ENCODE data around the gene CX3CR1.
A peak's percentile ranks its signal among the peaks of the same experiment; 100 is the strongest.
"Not testable (repeated sequence)": the region's sequence is repeated elsewhere in the genome, so short reads cannot be mapped to it uniquely, and the experiment has no call there.

CX3CR1 gene

DNA sequence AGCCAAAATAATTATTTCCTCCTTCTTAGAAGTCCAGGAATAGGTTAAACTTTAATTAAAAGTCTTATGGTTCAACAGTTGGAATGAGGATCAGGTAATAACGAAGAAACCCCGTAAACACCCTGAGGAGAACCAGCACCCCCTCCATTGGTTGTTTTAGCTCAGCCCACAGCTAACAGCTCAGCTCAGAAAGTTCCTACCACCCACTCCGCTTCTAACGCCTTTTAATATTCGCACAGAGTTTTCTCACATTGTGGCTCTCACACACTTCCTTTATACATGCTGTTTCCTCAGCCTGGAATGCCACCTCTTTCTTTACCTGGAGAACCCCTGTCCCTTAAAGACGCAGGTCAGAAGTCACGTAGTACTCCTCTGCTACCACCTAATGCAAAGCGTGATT is 17.0 kb downstream of the CX3CR1 start:
- DNase-seq, result no peak

DNA sequence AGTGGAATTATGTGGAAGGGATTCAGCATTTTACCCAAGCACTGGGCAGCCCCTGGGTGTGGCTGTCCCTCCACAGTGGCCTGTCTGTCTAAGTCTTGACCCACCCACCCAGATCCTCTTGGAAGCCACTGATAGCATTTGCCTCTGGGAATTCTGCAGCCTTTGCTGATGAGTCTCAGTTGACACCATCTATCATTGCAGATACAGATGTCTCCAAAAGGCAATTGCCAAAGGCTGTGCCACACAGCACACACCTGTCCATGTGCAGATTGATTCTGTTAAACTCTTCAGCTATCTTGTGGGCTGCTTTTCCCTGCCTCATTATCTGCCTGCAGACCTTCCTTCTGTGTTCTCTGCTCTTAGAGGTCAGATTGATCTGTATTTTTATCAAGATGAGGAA is 18.1 kb downstream of the CX3CR1 start:
- DNase-seq, result no peak

DNA sequence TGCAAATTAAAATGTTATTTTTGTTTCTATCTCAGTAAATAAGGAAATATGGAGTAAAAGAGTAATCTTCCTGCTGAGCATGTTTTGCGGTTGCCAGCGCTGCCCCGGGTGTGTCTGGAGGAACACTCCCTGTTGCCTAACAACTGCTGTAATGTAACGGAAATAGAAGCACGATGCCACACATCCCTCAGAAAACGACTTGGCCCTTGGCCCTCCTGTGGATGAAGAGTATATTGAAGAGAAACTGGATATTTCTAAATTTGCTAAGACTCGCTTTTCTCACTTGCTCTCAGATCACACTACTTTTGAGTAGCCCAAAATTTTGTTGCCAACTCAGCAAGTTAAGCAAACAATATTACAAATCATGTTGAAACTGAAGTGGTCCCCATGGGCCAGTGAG is 18.9 kb downstream of the CX3CR1 start:
- no peak for DNase-seq

DNA sequence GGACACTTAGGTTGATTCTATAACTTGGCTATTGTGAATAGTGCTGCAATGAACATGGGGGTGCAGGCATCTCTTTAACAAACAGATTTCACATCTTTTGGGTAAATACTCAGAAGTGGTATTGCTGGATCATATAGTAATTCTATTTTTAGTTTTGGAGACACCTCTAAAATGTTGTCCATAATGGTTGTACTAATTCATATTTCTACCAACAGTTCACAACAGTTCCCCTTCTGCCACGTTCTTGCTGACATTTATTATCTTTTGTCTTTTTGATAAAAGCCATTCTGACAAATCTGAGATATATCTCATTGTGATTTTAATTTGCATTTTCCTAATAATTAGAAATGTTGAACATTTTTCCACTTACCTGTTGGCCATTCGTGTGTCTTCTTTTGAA is 19.5 kb downstream of the CX3CR1 start:
- DNase-seq, result no peak

DNA sequence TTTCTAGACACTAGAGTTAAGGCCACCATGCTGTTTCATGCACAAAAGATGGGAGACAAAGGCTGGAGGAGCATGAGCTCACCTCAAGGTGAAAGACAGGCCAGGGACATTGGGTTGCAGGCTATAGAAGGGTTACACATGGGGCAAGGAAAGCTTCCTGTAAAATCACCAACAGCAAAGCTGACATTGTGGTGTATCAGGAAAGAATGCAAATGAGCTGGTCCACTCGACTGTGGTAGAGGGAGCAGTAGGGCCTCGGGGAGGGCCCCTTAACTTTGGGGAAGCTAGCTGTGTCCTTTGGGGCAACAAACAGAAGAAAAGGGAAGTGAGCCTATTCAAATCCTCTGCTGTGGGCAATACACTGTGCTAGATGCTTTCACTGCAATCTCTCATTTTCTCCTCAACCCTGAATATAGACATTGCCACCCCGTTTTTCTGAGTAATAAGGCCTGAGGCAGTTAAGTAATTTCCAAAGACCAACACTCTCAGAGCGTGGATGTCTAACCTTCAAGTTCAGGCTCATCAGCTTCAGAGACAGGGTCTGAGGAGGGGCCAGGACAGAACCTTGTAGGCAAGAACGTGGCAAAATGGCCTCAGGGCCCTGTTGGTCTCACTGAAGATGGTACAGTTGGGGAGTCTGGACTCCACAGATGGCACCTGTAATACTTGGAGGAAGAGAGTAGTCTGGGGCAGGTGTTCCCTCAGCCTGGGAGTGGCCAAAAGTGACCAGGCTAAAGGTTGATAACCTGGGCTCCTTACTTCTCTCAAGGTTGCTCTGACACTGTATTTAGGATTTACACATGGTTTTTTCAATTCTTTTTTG is 24.1 kb downstream of the CX3CR1 start:
- DNase-seq, result peak in 1 of 4 experiments; percentile 7

DNA sequence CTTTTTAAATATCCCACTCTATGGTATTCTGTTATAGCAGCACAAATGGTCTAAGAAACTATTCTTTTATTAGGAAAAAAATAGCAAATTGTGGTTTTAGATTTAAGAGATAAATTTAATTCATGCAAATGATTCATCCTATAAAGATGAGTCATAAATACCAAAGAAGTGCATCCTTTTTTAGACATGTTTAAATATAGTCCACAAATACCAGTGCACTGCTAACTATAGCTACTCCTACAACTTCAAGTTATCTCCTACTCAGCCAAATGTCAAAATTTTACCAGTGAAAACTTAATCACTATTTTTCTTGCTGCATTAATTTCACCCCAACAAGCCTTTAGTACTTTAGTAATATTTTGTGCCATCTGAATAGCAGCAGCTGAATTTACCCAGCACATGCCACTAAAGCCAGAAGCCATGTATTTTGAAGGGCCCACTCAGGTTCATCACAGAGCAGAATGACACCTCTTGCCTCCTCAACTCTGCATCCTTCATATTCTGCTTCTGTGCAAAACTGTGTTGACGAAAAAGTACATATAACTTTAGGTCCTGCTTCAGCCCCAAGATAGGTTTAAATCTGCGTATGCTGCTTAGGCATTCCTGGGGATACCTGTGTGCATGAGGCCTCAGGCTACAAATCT is 24.9 kb downstream of the CX3CR1 start:
- DNase-seq, result no peak

DNA sequence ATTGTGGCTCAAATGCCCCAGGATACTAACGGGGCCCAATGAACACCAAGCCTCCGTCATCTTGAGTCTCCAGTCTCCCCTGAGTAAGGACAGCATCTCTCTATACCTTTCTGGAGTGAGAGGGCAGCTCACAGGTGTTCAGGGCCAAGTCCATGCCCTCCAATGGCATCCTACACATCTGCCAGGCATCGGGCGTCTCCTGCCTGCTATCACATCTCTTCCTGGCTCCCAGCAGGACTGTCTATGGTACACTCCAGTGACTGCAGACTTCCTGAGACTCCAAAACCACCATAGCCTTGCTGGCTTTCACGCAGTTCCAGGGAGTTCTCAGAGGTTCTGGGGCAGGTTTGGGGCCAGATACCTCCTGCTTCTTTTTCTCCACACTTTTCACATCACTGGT is 28.3 kb downstream of the CX3CR1 start:
- no peak for DNase-seq

DNA sequence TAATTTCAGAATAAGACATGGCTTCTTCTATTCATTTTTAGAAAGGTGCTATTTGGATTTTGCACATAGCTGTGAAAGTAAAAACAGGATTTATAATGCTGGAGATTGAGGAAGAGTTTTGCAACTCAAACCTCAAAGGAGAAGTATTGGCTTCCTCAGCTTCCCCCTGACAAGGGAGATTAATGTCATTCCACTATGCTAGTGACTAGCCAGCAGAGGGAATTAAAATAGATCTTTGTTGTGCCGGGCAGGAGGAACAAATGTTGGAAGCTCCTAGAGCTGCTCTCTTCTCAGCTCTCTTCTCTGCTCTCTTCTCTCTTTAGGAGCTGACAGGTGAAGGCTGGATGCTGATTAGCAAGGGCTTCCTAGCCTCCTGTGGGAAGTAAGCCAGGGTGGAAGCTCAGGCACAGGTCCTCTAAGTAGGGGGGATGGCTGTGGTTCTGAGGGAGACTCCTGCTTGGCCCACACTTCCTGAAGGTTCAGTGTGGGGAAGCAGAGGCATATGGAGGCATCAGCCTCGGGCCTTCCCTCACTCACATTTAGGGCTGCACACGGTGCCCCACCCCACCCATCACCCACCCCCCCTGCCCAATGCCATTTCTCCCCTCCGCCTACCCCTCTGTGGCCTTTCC is 29.6 kb downstream of the CX3CR1 start:
- no peak for DNase-seq

DNA sequence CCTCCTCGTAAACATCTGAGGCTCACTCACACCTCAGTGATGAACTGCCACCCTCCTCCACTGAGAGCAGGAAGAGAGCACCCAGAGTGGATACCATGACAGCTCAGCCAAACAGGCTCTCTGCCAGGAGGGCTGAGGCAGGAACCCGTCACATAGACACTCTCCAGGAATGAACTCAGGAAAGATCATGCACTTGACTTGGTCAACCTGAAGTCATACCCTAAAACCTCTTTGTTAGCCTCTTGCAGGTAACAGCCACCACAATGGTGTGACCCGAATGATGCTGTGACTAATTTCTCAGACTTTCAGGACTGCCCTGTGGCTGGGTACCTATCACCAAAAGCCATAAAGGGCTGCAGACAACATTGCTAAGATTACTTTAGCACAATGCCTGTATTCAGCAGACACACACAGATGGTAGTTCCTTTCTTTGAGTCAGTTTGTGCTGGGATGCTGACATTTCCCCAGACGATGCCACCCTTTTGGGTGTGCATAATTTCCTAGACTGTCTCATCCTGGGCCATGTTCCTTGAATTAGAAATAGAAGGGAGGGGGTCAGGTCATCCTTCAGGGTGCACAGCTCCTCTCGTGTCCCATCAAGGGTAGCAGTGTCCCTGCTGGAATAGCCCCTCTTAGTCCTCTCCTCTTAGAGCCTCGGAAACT is 30.3 kb downstream of the CX3CR1 start:
- DNase-seq, result no peak

DNA sequence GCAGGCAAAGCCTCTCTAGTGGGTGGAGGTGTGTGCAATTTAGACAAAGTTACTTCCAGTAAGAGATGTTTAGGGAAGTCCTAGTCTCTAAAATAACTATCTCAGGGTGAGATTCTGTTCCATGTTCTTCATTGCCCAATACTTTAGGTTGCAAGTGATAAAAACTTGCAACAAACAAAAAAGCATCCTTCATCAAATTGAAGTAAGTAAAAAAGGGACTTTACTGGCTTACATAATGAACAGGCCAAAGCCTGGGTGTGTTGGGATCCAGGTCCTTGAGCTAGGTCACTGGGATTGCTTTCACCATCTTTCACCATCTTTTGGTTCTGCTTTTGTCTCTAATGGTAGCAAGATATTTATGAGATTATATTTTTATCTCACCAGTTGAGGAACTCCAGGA is 38.3 kb downstream of the CX3CR1 start:
- DNase-seq, result no peak

DNA sequence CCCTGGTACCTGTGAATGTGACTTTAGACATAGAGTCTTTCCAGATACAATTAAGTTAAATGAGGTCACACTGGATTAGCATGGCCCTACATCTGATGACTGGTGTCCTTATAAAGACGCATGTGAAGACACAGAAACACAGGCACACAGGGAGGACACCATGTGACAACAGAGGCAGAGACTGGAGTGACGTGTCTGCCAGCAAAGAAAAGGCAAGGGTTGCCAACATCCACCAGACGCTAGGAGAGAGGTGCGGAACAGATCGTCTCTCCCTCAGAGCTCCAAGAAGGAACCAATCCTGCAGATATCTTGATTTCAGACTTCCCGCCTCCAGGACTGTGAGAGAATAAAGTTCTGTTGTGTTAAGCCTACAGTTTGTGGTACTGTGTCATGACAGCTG is 42.8 kb downstream of the CX3CR1 start:
- no peak for DNase-seq

DNA sequence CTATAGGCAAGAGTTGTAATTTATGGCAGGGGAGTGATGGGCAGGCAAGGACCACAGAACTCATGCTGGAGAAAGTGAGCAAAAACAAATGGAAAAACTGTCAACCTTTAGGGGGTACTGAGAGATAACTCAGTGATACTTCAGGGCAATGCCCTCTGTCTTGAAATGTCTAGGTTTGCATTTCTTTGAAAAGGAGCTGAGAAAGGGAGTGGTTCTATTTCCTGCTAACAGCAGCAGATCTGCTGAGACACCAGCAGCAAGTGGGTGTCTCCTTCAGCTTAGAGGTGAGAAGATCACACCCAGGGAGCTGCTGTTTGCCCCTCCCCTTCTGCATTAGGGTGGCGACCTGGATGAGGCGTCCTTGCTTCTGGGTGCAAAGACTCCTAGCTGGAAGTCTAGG is 45.2 kb downstream of the CX3CR1 start:
- DNase-seq, result no peak

DNA sequence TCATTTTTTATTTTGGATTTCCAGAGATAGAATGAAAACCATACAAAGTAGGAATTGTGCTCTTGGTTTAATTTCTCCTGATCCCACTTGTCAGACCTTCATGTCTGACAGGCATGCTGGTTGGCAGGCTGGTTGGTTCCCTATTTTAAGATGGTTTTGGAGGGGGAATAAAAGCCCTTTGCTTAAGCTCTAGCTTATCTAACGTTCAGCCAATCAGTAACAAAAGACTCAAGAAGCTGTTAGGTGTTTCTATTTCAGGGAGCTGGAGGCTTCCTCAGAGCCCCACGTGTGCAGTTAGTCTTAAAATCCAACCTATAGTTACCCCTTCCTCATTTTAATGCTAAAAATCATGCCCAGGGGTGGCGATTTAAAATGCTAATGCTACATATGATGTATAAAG is 47.0 kb downstream of the CX3CR1 start:
- no peak for DNase-seq

DNA sequence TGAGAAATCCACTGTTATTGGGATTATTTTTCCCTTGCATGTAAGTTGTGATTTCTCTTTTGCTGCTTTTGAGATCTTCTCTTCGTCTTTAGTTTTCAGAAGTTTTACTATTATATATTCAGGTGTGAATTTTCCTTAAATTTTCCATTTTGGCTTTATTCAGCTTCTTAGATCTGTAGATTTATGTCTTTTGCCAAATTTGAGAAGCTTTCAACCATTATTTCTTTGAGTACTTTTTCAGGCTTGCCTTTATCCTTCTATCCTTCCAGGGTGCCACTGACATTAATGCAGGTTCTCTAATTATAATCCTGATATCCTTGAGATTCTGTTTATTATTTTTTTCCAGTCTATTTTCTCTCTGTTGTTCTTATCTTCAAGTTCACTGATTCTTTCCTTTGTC is 49.4 kb downstream of the CX3CR1 start:
- no peak for DNase-seq

DNA sequence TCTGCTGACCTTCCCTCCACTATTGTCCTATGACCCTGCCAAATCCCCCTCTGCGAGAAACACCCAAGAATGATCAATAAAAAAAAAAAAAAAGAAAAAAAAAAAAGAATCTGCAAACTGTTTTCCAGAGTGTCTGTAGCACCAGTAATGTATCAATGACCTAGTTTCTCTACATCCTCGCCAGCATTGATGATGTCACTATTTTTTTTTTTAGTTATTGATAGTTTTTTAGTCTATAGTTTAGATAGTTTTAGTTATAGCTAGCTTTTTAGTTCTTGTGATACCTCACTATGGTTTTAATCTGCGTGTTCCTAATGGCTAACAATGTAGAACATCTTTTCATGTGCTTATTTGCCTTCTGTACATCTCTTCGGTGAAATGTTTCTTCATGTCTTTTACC is 51.3 kb downstream of the CX3CR1 start:
- no peak for DNase-seq

DNA sequence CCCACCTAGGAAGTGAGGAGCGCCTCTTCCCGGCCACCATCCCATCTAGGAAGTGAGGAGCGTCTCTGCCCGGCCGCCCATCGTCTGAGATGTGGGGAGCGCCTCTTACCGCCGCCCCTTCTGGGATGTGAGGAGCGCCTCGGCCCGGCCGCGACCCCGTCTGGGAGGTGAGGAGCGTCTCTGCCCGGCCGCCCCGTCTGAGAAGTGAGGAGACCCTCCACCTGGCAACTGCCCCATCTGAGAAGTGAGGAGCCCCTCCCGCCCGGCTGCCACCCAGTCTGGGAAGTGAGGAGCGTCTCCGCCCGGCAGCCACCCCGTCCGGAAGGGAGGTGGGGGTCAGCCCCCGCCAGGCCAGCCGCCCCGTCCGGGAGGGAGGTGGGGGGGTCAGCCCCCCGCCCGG is 52.2 kb downstream of the CX3CR1 start:
- not testable (repeated sequence) for DNase-seq

DNA sequence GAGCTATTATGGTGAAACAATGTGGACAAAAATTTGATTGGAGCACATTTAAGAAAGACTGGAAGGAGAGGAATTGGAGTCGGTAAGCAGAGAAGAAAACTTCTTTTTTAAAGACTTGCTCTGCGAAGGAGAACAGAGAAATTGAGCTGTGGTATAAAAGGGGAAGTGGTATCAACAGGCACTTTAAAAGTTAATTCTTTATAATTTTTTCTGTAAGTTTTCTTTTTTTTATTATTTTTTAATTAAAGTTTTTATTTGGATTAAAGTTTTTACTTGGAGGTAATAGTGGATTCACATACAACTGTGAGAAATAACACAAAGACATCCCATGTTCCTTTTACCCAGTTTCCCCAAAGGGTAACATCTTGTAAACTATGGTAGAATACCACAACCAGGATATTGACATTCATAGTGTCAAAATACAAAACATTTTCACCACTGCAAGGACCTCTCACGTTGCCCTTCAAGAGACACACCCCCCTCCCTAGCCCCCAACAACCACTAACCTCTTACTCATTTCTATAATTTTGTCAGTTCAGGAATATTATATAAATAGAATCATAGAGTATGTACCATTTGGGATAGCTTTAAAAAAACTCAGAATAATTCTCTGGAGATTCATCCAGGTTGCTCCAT is 53.6 kb downstream of the CX3CR1 start:
- DNase-seq, result no peak

DNA sequence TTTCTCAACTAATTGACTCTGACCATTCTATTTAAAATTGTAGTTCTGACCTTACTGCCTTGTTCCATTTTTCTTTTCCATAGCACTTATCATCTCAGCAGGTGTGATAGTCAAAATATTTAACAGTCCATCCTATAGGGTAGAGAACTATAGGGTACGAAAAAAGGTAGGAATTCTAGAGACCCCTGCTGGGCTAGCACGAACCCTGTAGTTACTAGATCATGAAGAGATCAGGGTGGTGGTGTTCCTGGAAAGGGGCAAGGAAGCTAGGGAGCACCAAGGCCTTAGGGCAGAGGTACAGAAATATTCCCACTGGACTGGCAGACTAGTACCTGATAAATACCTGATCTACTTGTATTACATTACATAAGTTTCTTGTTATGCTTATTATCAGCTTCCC is 55.5 kb downstream of the CX3CR1 start:
- DNase-seq, result no peak

DNA sequence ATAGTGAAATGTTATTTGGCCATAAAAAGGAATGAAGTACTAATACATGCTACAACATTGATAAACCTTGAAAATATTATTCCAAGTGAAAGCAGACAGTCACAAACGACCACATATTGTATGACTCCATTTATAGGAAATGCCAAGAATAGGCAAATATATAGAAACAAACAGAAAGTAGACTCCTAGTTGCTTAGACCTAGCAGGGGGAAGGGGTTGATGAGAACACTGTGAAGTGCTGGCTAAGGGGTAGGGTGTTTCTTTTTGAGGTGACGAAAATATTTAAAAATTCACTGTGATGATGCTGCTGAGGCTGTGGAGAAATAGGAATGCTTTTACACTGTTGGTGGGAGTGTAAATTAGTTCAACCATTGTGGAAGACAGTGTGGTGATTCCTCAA is 56.9 kb downstream of the CX3CR1 start:
- DNase-seq, result no peak

DNA sequence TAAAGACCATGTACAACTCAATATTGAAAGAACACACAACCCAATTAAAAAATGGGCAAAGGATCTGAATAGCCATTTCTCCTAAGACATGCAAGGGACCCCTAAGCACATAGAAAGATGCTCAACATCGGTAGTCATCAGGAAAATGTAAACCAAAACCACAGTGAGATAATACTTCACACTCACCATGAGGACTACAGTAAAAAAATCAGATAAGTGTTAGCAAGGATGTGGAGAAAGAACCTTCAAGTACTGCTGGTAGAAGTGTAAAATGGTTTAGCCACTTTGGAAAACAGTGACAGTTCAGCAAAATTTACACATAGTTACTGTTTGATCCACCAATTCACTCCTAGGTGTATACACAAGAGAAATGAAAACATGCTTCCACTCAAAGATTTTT is 57.4 kb downstream of the CX3CR1 start:
- no peak for DNase-seq

DNA sequence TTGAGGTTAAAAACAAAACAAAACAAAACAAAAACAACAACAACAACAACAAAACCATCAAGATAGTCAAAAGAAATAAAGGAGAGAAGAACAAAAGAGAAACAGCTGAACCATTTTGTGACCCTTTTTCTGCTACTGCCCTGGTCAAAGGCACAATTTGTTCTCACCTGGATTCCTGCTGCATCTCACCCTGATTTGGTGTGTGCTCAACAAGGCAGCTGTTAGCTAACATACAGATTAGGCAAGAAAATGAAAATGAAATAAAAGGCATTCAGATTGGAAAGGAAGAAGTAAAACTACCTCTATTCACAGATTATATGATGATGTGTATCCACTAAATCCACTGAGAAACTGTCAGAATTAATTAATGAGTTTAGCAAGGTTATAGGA is 58.7 kb downstream of the CX3CR1 start:
- no peak for DNase-seq

DNA sequence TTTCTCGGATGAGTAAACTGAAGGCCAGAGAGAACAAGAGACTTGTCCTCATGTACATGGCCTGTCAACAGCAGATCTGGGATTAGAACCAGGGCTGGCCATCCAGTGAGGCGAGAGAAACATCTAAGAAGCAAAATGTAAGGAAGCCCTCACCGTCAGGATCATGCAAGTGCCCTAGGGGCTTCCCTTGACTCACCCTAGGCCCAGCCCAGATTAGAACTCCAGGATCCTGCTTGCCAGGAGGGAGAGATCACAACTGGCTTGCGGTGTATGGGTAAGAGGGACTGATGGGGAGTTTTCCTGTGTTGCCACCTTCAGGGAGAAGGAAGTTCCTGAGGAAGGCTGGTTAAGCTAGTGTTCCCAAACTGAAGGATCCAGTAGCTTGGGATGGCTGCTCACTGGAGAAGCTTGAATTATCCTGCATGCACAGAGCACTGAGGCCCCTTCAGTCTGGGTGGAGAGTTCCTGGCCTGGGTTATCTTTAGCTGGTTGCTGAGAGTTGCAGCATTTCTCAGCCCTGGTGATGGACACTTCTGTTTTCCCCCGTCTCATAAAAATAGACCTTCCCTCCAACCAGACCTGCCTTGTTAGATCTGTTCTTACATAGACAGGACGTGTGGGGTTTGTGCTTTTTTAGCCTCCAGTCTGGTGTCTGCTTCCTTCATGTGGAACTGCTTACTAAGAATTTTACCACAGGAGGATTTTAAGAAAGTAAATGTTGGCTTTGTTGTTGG is 59.3 kb downstream of the CX3CR1 start:
- no peak for DNase-seq

DNA sequence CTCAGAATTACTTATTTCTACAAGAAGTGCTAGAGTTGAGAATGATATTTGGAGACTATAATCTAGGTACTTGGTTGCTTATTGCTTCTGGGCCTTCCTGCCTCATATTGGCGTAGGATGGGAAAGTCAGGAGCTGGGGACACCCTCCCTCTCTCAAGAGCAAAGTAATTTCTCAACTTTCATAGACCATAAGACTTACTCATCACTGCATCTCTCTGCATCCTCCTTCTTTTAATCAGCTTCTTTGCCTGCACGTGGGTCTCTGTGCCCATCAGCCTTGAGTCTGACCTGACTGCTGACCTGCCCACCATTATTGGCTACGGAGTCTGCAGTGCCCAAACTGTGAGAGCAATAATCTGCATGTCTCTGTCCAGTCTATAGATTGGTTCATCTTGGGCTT is 60.1 kb downstream of the CX3CR1 start:
- DNase-seq, result no peak
